ENCODE data around the gene PCDH9. TPM values are rescaled to one million over a fixed set of nuclear protein-coding genes. Genes with fewer than 3 reads are reported as not detected.

The PCDH9 gene
- total RNA-seq, 1 donor from 2014 or later: 10.4 TPM

- Mint-ChIP-seq H3K4me3 (ENCODE audit: unreplicated experiment) (no peak overlapping the region), H3K27ac (ENCODE audit: unreplicated experiment) (peak overlapping the region; percentile 75)
These were observed 47.4 kb upstream of the PCDH9 start for GRCh38 chr13:67277581-67277980.

GRCh38 chr13:67275351-67275960, 45.3 kb upstream of the PCDH9 start:
- Mint-ChIP-seq H3K27ac (ENCODE audit: unreplicated experiment) (no peak overlapping the region), H3K27me3 (ENCODE audit: low read depth, unreplicated experiment) (no peaks in the 10 kb centered on the region), H3K4me1 (ENCODE audit: low read depth, unreplicated experiment) (peaks cover 23% of the 10 kb centered on the region), H3K4me3 (ENCODE audit: unreplicated experiment) (no peak overlapping the region), H3K9me3 (ENCODE audit: unreplicated experiment) (no peaks in the 10 kb centered on the region), H3K36me3 (ENCODE audit: low read depth, unreplicated experiment) (no peaks in the 10 kb centered on the region)
- Histone ChIP-seq H3K4me2 (ENCODE audit: low read length) (no peak overlapping the region), H3K4me1 (ENCODE audit: insufficient read depth, low read length) (peaks cover 2% of the 10 kb centered on the region), H2AFZ (ENCODE audit: low read depth, low read length) (no peak overlapping the region), H3K27me3 (ENCODE audit: insufficient read depth, low read length) (no peaks in the 10 kb centered on the region), H3K4me3 (ENCODE audit: insufficient read depth, low read depth, low read length) (no peak overlapping the region), H3K9ac (ENCODE audit: low read length) (no peak overlapping the region), H3K9me3 (ENCODE audit: insufficient read depth, low read depth, low read length) (no peaks in the 10 kb centered on the region), H4K20me1 (ENCODE audit: insufficient read depth, low read length) (no peaks in the 10 kb centered on the region), H3K79me2 (ENCODE audit: insufficient read depth, low read length) (no peaks in the 10 kb centered on the region), H3K27ac (ENCODE audit: low read depth, low read length) (no peak overlapping the region), H3K36me3 (ENCODE audit: insufficient read depth, low read length) (no peaks in the 10 kb centered on the region)
- DNase-seq (ENCODE audit: low read depth) (no peak), FAIRE-seq (no peak)
- TF ChIP-seq EZH2 (IDR thresholded peaks at IDR 0.05; ENCODE audit: insufficient read depth, low read length) (no peak), CTCF (IDR thresholded peaks at IDR 0.05; ENCODE audit: insufficient read depth, low read depth, low read length) (no peak)

More at GRCh38 chr13:67277581-67277980, 47.4 kb upstream of the PCDH9 start:
- peaks cover 29% of the 10 kb centered on the region for H3K4me1 Mint-ChIP-seq (ENCODE audit: low read depth, unreplicated experiment)
- TF ChIP-seq CTCF (IDR thresholded peaks at IDR 0.05; ENCODE audit: insufficient read depth, low read depth, low read length) (no peak), EZH2 (IDR thresholded peaks at IDR 0.05; ENCODE audit: insufficient read depth, low read length) (no peak)
- no peaks in the 10 kb centered on the region for H3K9me3 ChIP-seq (ENCODE audit: insufficient read depth, low read depth, low read length)
- FAIRE-seq (peak; percentile 5), DNase-seq (ENCODE audit: low read depth) (peak; percentile 41)
- H4K20me1 ChIP-seq (ENCODE audit: insufficient read depth, low read length): no peaks in the 10 kb centered on the region
- H3K4me2 ChIP-seq (ENCODE audit: low read length): peak overlapping the region; percentile 32
- no peaks in the 10 kb centered on the region for H3K27me3 Mint-ChIP-seq (ENCODE audit: low read depth, unreplicated experiment)
- no peak overlapping the region for H2AFZ ChIP-seq (ENCODE audit: low read depth, low read length)
- no peaks in the 10 kb centered on the region for H3K27me3 ChIP-seq (ENCODE audit: insufficient read depth, low read length)
- H3K9ac ChIP-seq (ENCODE audit: low read length): peak overlapping the region; percentile 4
- H3K36me3 Mint-ChIP-seq (ENCODE audit: low read depth, unreplicated experiment): no peaks in the 10 kb centered on the region
- no peaks in the 10 kb centered on the region for H3K36me3 ChIP-seq (ENCODE audit: insufficient read depth, low read length)
- peaks cover 2% of the 10 kb centered on the region for H3K4me1 ChIP-seq (ENCODE audit: insufficient read depth, low read length)
- H3K9me3 Mint-ChIP-seq (ENCODE audit: unreplicated experiment): no peaks in the 10 kb centered on the region
- H3K27ac ChIP-seq (ENCODE audit: low read depth, low read length): peak overlapping the region; percentile 50
- no peaks in the 10 kb centered on the region for H3K79me2 ChIP-seq (ENCODE audit: insufficient read depth, low read length)
- no peak overlapping the region for H3K4me3 ChIP-seq (ENCODE audit: insufficient read depth, low read depth, low read length)

DNA sequence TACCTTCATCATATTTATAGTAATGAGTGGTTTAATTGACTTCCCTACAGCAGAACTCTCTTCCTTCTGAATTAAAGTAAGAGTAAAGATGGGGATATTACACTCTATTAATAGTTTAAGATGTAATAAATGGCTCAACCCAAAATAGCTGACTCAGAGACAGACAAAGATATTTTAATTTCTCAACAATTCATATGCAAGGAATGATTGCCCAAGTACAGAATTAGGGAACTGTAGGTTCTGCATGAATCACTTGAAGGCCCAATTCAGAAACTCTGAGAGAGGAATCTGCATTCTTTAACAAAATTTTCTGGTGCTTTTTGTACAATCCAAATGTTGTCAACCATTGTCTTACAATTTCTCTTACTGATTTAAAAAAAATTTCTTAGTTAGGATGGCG, 42.9 kb upstream of the PCDH9 start:
- FAIRE-seq (no peak), DNase-seq (ENCODE audit: low read depth) (peak; percentile 8)
- no peak overlapping the region for H3K27ac ChIP-seq (ENCODE audit: low read depth, low read length)
- Mint-ChIP-seq H3K4me1 (ENCODE audit: low read depth, unreplicated experiment) (peaks cover 13% of the 10 kb centered on the region), H3K9me3 (ENCODE audit: unreplicated experiment) (peaks cover 3% of the 10 kb centered on the region), H3K4me3 (ENCODE audit: unreplicated experiment) (no peak overlapping the region), H3K27ac (ENCODE audit: unreplicated experiment) (no peak overlapping the region), H3K27me3 (ENCODE audit: low read depth, unreplicated experiment) (no peaks in the 10 kb centered on the region), H3K36me3 (ENCODE audit: low read depth, unreplicated experiment) (no peaks in the 10 kb centered on the region)
- no peak overlapping the region for H2AFZ ChIP-seq (ENCODE audit: low read depth, low read length)
- no peak overlapping the region for H3K9ac ChIP-seq (ENCODE audit: low read length)
- TF ChIP-seq CTCF (IDR thresholded peaks at IDR 0.05; ENCODE audit: insufficient read depth, low read depth, low read length) (no peak), EZH2 (IDR thresholded peaks at IDR 0.05; ENCODE audit: insufficient read depth, low read length) (no peak)
- H3K36me3 ChIP-seq (ENCODE audit: insufficient read depth, low read length): no peaks in the 10 kb centered on the region
- H3K4me2 ChIP-seq (ENCODE audit: low read length): no peak overlapping the region
- no peaks in the 10 kb centered on the region for H3K4me1 ChIP-seq (ENCODE audit: insufficient read depth, low read length)
- no peaks in the 10 kb centered on the region for H3K9me3 ChIP-seq (ENCODE audit: insufficient read depth, low read depth, low read length)
- H4K20me1 ChIP-seq (ENCODE audit: insufficient read depth, low read length): no peaks in the 10 kb centered on the region
- no peaks in the 10 kb centered on the region for H3K27me3 ChIP-seq (ENCODE audit: insufficient read depth, low read length)
- H3K4me3 ChIP-seq (ENCODE audit: insufficient read depth, low read depth, low read length): no peak overlapping the region
- no peaks in the 10 kb centered on the region for H3K79me2 ChIP-seq (ENCODE audit: insufficient read depth, low read length)

All from astrocyte (in vitro differentiated cells and primary cell).